ENCODE measurements around the gene COQ10A. TPM values are rescaled to one million over a fixed set of nuclear protein-coding genes. Genes with fewer than 3 reads are reported as not detected.

The COQ10A gene
- total and polyA plus RNA-seq, 4 donors = 5.8 to 18.1 (median 12.4) TPM

GRCh38 chr12:56317675-56318074 lies 50.9 kb downstream of the COQ10A start:
- Histone ChIP-seq H3K9me3 (ENCODE audit: control insufficient read depth in 4 of 4, insufficient read depth in 3 of 4, low read length in 3 of 4) (no peaks in the 10 kb centered on the region), H3K27ac (ENCODE audit: low read depth in 1 of 2, low read length in 1 of 2) (no peak overlapping the region), H3K27me3 (ENCODE audit: control insufficient read depth in 3 of 3, insufficient read depth in 3 of 3, low read length in 2 of 3) (no peaks in the 10 kb centered on the region), H3K36me3 (ENCODE audit: control insufficient read depth in 4 of 4, insufficient read depth in 4 of 4, low read length in 4 of 4) (peaks cover 7 to 36% (median 9%) of the 10 kb centered on the region in 4 donors), H3K9ac (ENCODE audit: insufficient read depth in 1 of 2, low read length in 2 of 2) (no peak overlapping the region), H3K4me1 (ENCODE audit: control insufficient read depth in 5 of 5, insufficient read depth in 5 of 5, low read length in 5 of 5) (peaks cover 0 to 13% (median 6%) of the 10 kb centered on the region in 5 donors), H3K4me3 (no peak overlapping the region)
- TF ChIP-seq CTCF (IDR thresholded peaks at IDR 0.05; ENCODE audit: control extremely low read depth, extremely low read depth) = no peak
- DNase-seq (no peak), ATAC-seq (ENCODE audit: insufficient read depth, low FRiP score) (no peak)
- 94% methylated on average over 3 of the region's 3 CpGs for WGBS, 2 donors

Other genes with a start within 250 kb of the COQ10A start
- 10 to 100 TPM in 1 of 2 donors, 1 to 10 TPM in 1; 7.0 to 10.7 TPM for gene IKZF4, start 245.9 kb upstream of the COQ10A start, total RNA-seq
- gene IKZF4, start 245.9 kb upstream of the COQ10A start, polyA plus RNA-seq = 1 to 10 TPM; 3.3 to 3.5 TPM
- gene RPS26, start 225.0 kb upstream of the COQ10A start, total RNA-seq = 10 to 100 TPM; 53.1 to 94.2 TPM
- gene RPS26, start 225.0 kb upstream of the COQ10A start, polyA plus RNA-seq = 1,000 to 10,000 TPM; 1,088 to 1,477 TPM
- gene ERBB3, start 186.8 kb upstream of the COQ10A start, total RNA-seq = 100 to 1,000 TPM in 1 of 2 donors, 10 to 100 TPM in 1; 67.9 to 191 TPM
- gene ERBB3, start 186.8 kb upstream of the COQ10A start, polyA plus RNA-seq = 10 to 100 TPM; 31.4 to 52.3 TPM
- gene PA2G4, start 162.4 kb upstream of the COQ10A start, total RNA-seq = 10 to 100 TPM; 80.2 to 81.3 TPM
- gene PA2G4, start 162.4 kb upstream of the COQ10A start, polyA plus RNA-seq = 100 to 1,000 TPM in 1 of 2 donors, 10 to 100 TPM in 1; 97.6 to 137 TPM
- 1,000 to 10,000 TPM; 1,569 to 3,132 TPM for gene RPL41, start 150.3 kb upstream of the COQ10A start, total RNA-seq
- 1,000 to 10,000 TPM; 4,690 to 5,737 TPM for gene RPL41, start 150.3 kb upstream of the COQ10A start, polyA plus RNA-seq
- 1 to 10 TPM; 2.5 to 7.9 TPM for gene ZC3H10, start 148.7 kb upstream of the COQ10A start, total RNA-seq
- gene ZC3H10, start 148.7 kb upstream of the COQ10A start, polyA plus RNA-seq = 1 to 10 TPM; 3.1 to 3.5 TPM
- 100 to 1,000 TPM in 1 of 2 donors, 10 to 100 TPM in 1; 57.4 to 131 TPM for gene ESYT1, start 138.7 kb upstream of the COQ10A start, total RNA-seq
- 10 to 100 TPM; 23.5 to 71.0 TPM for gene ESYT1, start 138.7 kb upstream of the COQ10A start, polyA plus RNA-seq
- gene MYL6B, start 114.4 kb upstream of the COQ10A start, total RNA-seq = 10 to 100 TPM; 39.1 to 46.1 TPM
- 10 to 100 TPM; 20.7 to 40.3 TPM for gene MYL6B, start 114.4 kb upstream of the COQ10A start, polyA plus RNA-seq
- 1,000 to 10,000 TPM; 1,471 to 1,783 TPM for gene MYL6, start 108.6 kb upstream of the COQ10A start, total RNA-seq
- gene MYL6, start 108.6 kb upstream of the COQ10A start, polyA plus RNA-seq = 1,000 to 10,000 TPM; 2,612 to 3,593 TPM
- gene SMARCC2, start 77.5 kb upstream of the COQ10A start, total RNA-seq = 10 to 100 TPM; 66.5 to 97.5 TPM
- gene SMARCC2, start 77.5 kb upstream of the COQ10A start, polyA plus RNA-seq = 10 to 100 TPM; 23.9 to 29.0 TPM
- 10 to 100 TPM; 49.5 to 54.6 TPM for gene RNF41, start 45.0 kb upstream of the COQ10A start, total RNA-seq
- gene RNF41, start 45.0 kb upstream of the COQ10A start, polyA plus RNA-seq = 10 to 100 TPM; 18.1 to 40.6 TPM
- 10 to 100 TPM; 11.3 to 31.4 TPM for gene NABP2, start 42.6 kb upstream of the COQ10A start, total RNA-seq
- 10 to 100 TPM; 22.1 to 23.8 TPM for gene NABP2, start 42.6 kb upstream of the COQ10A start, polyA plus RNA-seq
- gene SLC39A5, start 36.9 kb upstream of the COQ10A start, total RNA-seq = 1 to 10 TPM in 1 of 2 donors, under 1 TPM in 1; 0.71 to 1.1 TPM
- under 1 TPM; 0.13 to 0.20 TPM for gene SLC39A5, start 36.9 kb upstream of the COQ10A start, polyA plus RNA-seq
- gene ANKRD52, start 8.6 kb upstream of the COQ10A start, total RNA-seq = 10 to 100 TPM; 25.9 to 38.1 TPM
- gene ANKRD52, start 8.6 kb upstream of the COQ10A start, polyA plus RNA-seq = 1 to 10 TPM; 9.2 to 9.9 TPM
- 100 to 1,000 TPM; 101 to 204 TPM for gene CS, start 33.4 kb downstream of the COQ10A start, total RNA-seq
- 10 to 100 TPM; 43.1 to 87.9 TPM for gene CS, start 33.4 kb downstream of the COQ10A start, polyA plus RNA-seq
- 100 to 1,000 TPM in 1 of 2 donors, 10 to 100 TPM in 1; 38.8 to 125 TPM for gene CNPY2, start 49.0 kb downstream of the COQ10A start, total RNA-seq
- 100 to 1,000 TPM; 128 to 153 TPM for gene CNPY2, start 49.0 kb downstream of the COQ10A start, polyA plus RNA-seq
- 10 to 100 TPM; 61.4 to 68.2 TPM for gene PAN2, start 67.1 kb downstream of the COQ10A start, total RNA-seq
- gene PAN2, start 67.1 kb downstream of the COQ10A start, polyA plus RNA-seq = 10 to 100 TPM; 22.4 to 43.0 TPM
- under 1 TPM; 0.34 to 0.77 TPM for gene IL23A, start 71.9 kb downstream of the COQ10A start, total RNA-seq
- 1 to 10 TPM in 1 of 2 donors, under 1 TPM in 1; 0.43 to 4.0 TPM for gene IL23A, start 71.9 kb downstream of the COQ10A start, polyA plus RNA-seq
- gene STAT2, start 93.2 kb downstream of the COQ10A start, total RNA-seq = 100 to 1,000 TPM; 139 to 218 TPM
- gene STAT2, start 93.2 kb downstream of the COQ10A start, polyA plus RNA-seq = 10 to 100 TPM; 64.8 to 67.2 TPM
- gene APOF, start 95.9 kb downstream of the COQ10A start, total RNA-seq = under 1 TPM in 1 of 2 donors, not detected in 1; 0.12 TPM
- gene APOF, start 95.9 kb downstream of the COQ10A start, polyA plus RNA-seq = not detected
- gene TIMELESS, start 182.5 kb downstream of the COQ10A start, total RNA-seq = 10 to 100 TPM in 1 of 2 donors, 1 to 10 TPM in 1; 9.9 to 11.2 TPM
- gene TIMELESS, start 182.5 kb downstream of the COQ10A start, polyA plus RNA-seq = 1 to 10 TPM; 7.3 to 8.1 TPM
- gene MIP, start 187.7 kb downstream of the COQ10A start, total RNA-seq = not detected
- under 1 TPM; 0.06 to 0.08 TPM for gene MIP, start 187.7 kb downstream of the COQ10A start, polyA plus RNA-seq
- 1 to 10 TPM; 2.5 to 3.4 TPM for gene SPRYD4, start 201.6 kb downstream of the COQ10A start, total RNA-seq
- gene SPRYD4, start 201.6 kb downstream of the COQ10A start, polyA plus RNA-seq = 1 to 10 TPM; 2.0 to 2.2 TPM
- 1 to 10 TPM; 2.6 to 4.8 TPM for gene GLS2, start 221.2 kb downstream of the COQ10A start, total RNA-seq
- gene GLS2, start 221.2 kb downstream of the COQ10A start, polyA plus RNA-seq = 1 to 10 TPM; 1.1 to 4.5 TPM